ENCODE measurements around the gene RNF169.
"Not testable (repeated sequence)": the region's sequence is repeated elsewhere in the genome, so short reads cannot be mapped to it uniquely, and the experiment has no call there.

RNF169 gene

DNA sequence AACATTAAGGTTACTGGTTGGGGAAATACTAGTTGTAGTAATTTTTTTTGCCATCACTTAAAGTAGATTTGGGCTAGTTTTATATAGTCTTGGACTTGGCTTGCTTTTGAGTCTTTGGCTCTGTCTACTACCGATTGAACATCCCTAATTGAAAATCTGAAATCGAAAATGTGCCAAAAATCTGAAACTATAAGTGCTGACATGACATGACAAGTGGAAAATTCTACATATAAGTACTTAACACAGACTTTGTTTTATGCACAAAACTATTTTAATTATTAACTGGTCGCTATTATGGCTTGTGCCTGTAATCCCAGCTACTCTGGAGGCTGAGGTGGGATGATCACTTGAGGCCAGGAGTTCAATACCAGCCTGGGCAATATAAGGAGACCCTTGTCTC lies 22.5 kb downstream of the RNF169 start:
- no peak for DNase-seq

GRCh38 chr11:74773476-74773875 lies 24.8 kb downstream of the RNF169 start:
- DNase-seq = no peak

- DNase-seq = no peak
Observed at GRCh38 chr11:74775762-74776161, 27.1 kb downstream of the RNF169 start.

GRCh38 chr11:74776546-74776945 lies 27.9 kb downstream of the RNF169 start:
- no peak for DNase-seq

- DNase-seq = no peak
Observed at GRCh38 chr11:74777038-74777437, 28.4 kb downstream of the RNF169 start.

- DNase-seq = no peak
Observed at GRCh38 chr11:74777877-74778276, 29.2 kb downstream of the RNF169 start.

DNA sequence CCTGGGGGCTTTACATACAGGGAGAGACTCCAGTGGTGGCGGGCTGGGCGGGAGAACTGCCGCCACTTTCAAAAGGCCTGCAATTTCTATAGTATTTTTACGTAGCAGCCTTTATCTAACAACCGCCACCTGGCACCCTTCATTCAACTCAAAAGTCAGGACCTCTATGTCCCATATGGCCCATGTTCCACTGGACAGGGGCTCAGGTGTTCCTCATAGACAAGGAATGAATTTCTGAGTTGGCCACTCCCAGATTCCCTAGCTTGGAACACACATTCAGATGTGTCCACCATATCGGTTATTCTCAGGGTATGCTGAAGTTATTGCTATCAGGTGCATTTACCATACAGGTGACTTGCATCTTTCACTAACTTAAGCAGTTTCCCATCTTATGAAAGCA lies 29.9 kb downstream of the RNF169 start:
- no peak for DNase-seq

DNA sequence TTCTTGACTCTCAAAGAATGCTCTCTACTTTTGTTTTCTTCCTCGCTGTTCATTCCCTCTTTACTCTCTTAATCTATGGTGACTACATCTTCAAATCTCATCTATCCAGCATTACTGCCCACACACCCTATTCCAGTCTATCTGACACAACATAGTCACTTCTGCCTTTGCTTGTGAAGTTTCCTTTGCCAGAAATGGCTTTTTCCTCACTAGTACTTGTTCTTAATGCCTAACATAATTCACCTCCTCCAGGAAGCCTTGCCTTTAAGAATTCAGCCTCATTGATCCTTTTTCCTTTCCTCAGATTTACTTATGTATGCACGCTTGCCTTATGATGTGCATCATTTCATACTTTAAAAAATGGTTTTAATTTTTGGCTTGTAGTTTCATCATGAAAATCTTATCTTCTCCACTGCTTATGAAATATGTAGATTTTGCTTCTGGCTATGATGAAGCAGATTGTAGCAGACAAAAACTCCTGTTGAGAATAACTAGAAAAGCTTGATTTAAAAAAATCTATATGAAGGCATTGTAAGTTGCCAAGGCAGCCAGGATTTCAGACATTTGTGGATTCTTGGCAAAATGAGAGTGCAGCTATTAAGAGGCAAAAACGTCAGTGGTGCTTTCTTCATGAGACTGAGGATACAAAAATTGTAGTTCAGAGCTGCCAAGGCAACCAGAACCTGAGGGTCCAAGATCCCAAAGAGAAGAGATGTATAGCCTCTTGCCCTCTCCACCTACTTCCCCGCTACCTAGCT lies 31.8 kb downstream of the RNF169 start:
- no peak for DNase-seq

GRCh38 chr11:74783241-74783871 lies 34.7 kb downstream of the RNF169 start:
- DNase-seq = no peak

- no peak for DNase-seq
Observed at GRCh38 chr11:74784234-74784633, 35.6 kb downstream of the RNF169 start.

DNA sequence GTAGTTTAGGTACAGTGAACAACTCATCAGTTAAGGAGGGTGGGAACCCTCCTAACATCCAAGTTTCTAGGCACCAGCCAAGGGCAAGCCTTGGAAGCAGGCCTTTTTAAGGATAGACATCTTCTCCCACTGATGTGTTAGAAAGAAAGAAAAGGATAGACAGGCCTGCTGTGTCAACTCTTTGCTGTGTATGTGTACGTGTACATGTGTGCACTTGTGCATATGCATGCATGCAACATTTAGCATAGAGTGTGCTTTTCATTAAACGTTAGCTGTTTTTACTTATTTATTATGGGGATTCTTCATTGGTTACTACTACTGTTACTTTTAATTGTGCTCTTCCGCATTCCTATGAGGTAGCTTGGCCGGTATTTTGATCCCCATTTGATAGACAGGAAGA lies 36.1 kb downstream of the RNF169 start:
- no peak for DNase-seq

GRCh38 chr11:74786574-74786973 lies 37.9 kb downstream of the RNF169 start:
- DNase-seq = no peak

- DNase-seq = no peak
Observed at GRCh38 chr11:74791333-74792100, 42.9 kb downstream of the RNF169 start.

DNA sequence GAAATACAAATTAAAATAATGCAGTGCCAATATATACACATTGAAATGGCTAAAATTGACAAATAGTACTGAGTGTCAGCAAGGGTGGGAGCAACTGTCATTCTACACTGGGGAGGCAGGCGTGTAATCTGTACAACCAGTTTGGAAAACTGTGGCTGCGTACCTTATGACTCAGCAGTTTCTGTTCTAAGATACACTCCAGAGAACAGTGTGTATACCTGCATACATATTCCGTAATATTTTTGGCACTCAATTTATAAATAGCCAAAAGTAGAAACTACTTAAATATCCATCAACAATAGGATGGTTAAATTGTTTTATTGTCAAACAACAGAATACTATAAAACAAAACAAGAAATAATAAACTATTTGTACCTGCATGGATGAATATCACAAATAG lies 57.6 kb downstream of the RNF169 start:
- no peak for DNase-seq

GRCh38 chr11:74809801-74810200 lies 61.2 kb downstream of the RNF169 start:
- no peak for DNase-seq

- DNase-seq = no peak
Observed at GRCh38 chr11:74815966-74816365, 67.3 kb downstream of the RNF169 start.

- no peak for DNase-seq
Observed at GRCh38 chr11:74816664-74817063, 68.0 kb downstream of the RNF169 start.

GRCh38 chr11:74818283-74818946 lies 69.8 kb downstream of the RNF169 start:
- DNase-seq = no peak

GRCh38 chr11:74819400-74819799 lies 70.8 kb downstream of the RNF169 start:
- no peak for DNase-seq

DNA sequence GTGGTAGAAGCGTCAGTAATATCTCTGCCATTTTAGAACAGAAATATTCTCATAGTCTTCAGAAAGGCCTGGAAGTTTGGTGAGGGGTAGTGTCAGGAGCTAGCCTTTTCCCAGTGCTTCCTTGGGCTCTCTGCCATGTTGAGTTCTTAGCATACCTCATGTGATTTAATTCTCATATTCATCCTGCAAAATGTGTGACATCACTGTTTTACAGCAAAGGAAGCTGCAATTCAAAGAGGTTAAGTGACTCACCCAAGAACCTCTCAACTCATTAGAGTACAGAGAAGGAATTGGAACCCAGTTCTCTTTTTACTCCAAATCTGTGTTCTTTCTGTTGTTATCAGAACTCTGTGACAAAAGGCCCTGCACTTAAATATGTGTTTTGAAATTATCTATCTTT lies 72.1 kb downstream of the RNF169 start:
- DNase-seq = no peak

GRCh38 chr11:74822170-74822569 lies 73.5 kb downstream of the RNF169 start:
- DNase-seq = no peak

- no peak for DNase-seq
Observed at GRCh38 chr11:74824285-74824982, 75.8 kb downstream of the RNF169 start.

GRCh38 chr11:74825596-74825995 lies 76.9 kb downstream of the RNF169 start:
- not testable (repeated sequence) for DNase-seq
